Testis (tissue), 2 donors: Measurements from ENCODE around the gene RRAD.

Experiments used
- CTCF ChIP-seq, 3 experiments: fragments of 450-650 bp in 2 of 3; fragments of 200-600 bp in 1 of 3; sonication (generic) in 1 of 3; IDR thresholded peaks; one replicate each; pipeline ENCODE4 v1.5.1; 2016 to 2019; ENCODE audit warnings: antibody characterized with exemption in 3 of 3, mild to moderate bottlenecking in 2 of 3, moderate library complexity in 1 of 3
- POLR2A ChIP-seq: fragments of 450-650 bp; IDR thresholded peaks from one replicate; pipeline ENCODE4 v1.6.1; 2017; ENCODE audit warnings: antibody characterized with exemption, mild to moderate bottlenecking, moderate library complexity

GRCh38 chr16:66904428-66904845 lies 20.9 kb downstream of the RRAD start:
- TF ChIP-seq POLR2A = no peak
- TF ChIP-seq CTCF (IDR thresholded peaks at IDR 0.05) = no peak
